GM21526 (cell line): ENCODE measurements around the gene MYH15.
"Not testable (repeated sequence)": the region's sequence is repeated elsewhere in the genome, so short reads cannot be mapped to it uniquely, and the experiment has no call there.

ENCODE experiments used
- ATAC-seq: cut with Tn5 transposase; IDR thresholded peaks from one replicate; pipeline ENCODE4 v1.9.1; 2021; ENCODE audit warnings: moderate library complexity; ENCODE audit not compliant: unreplicated experiment, low FRiP score

MYH15 gene

GRCh38 chr3:108393128-108393900 lies 117.1 kb downstream of the MYH15 start:
- no peak for ATAC-seq

DNA sequence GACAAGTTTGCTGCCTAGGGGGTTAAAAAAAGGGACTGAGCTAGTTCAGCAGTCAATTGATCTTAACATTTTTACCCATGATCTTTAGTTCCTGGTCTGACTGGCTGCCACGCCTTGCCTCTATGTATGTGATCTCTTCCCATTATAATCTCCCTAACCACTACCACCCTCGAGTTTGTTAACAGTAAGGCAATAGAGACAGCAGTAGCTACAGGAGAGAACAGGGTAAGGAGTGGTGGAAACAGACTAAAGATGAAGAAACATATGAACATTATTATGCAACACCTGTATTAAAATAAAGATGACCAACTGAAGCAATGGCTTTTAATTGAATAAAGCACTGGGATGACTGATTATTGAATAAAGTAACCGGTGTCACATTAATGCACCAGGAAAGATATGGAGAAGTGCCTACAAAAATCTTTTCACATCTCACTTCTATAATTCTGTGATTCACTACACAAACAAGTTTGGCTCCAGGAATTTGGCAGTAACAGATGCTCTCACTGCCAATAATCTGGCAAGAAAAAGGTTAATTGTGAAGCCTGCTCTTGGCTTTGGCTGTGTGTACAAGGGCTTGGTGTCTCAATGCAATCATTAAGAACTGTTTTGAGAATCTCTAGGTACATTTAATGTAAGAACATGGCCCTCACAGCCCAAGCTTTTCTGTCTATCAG lies 118.3 kb downstream of the MYH15 start:
- no peak for ATAC-seq

DNA sequence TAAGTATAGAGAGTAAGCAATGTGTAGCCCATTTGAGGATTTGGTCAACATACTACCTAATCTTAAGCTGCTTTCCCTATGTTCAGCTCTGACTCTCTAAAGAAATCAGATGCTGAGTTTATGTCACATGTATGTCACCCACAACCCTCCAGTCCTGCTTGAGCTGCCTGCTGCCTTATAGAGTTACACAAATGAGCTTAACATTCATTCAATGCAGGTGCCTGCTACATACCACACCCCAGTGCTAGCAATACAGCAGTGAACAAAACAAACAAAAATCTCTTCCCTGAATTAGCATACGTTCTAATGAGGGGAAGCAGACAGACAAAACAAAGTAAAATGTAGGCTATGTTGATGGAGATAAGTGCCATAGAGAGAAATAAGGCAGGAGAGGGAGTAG lies 121.0 kb downstream of the MYH15 start:
- ATAC-seq: no peak

DNA sequence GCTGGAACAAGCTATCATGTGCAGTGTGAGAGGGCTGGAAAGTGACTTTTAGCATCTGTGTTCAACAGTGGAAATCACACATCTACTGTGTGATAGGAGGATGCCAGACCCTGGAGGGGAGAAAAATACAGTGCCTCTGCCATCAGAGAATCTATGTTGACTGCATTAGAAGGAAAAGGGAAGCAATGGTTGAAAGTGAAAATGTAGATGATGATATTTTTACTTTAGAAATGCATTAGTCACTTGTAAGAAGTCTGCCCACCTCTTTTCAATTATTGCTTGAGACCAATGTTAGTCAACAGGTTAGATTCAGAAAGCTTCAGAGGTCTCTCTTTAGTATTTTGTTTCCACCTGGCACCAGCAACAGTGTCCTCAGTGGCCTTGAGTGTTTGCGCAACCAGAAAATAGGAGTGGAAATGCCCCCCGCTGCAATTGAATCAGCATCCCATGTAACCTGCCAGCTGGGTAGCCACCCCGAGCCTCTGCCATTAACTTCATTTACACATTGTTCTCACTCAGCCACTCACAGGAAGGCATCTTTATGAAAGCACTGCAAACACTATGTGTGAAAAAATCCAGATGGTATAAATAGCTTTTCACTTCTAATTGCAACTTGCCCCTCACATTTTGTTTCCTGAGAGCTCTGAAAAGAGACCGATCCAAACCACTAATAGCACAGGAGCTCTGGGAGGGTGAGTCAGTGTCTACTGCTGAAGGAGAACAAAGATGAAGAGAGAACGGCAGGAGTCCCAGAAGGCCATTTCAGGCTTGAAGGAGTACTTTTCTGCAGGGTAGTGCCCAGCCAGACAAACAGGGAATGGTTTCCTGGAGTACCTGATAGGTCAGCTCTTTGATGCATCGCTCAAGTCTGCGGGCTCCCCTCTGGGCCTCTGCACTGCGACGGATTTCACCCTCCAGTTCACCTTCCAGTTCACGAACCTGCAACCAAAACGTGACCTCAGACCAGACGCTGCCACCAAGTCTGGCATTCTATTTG lies 122.0 kb downstream of the MYH15 start:
- peak; percentile 67 for ATAC-seq

DNA sequence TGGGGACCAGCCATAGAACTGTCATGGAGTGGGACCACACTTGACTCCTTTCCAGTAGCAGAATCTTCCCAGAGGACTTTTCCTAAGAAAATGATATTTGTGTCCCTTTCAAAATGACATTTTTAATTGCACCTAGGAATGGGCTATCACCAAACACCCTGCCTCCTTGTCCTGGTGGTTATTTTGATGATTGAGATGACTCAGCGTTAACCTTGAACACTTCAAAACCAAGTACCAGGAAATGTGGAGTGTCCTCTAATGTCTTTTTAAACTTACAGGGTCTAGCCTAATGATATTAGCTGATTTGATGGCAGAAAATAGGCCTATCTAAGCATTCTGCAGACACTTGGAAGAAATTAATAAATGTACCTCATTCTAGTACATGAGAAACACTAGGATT lies 123.3 kb downstream of the MYH15 start:
- ATAC-seq: no peak

DNA sequence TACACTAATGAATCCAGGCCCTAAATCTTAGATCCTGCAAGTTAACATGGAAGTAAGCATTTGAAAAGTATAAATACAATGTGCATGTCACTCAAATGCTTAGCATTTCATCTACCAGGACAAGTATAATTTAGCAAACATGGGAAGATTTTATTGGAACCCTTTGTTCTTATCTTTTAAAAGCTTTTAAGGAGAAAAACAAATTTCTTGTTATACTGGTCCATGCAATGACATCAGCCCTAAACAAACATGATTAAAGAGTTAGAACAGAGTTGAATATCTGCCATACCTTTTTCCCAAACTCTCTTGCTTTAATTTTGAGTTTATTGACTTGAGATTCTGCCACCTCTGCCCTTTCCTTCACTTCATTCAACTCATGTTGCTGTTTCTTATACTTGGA lies 127.1 kb downstream of the MYH15 start:
- no peak for ATAC-seq

DNA sequence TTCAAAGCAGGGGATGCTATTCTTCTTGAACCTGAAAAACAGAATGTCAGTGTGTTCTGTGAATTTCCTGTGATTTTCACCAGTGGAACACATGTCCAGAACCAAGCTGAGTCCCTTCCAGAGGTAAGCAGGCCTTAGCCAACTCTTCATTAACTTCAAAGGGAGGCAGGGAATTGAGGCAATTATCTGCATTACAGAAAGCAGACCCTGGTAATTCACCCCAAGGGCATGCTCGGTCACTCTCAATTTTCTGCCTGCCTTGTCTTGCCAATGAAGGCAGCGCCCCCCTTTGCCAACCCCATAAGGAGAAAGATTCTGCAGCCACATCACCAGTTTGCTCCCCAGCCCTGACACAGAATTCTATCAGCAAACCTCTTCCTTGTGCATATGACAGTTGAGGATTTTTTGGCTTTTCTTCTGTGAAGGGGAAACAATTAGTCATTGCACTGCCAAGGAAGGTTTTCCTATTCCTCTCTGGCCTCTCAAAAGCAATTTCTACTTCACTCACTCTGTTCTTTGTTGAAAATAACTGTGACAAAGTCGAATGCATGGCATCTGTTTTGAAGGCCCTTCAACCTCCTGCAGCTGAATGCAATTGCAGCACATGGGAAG lies 128.8 kb downstream of the MYH15 start:
- ATAC-seq: no peak

DNA sequence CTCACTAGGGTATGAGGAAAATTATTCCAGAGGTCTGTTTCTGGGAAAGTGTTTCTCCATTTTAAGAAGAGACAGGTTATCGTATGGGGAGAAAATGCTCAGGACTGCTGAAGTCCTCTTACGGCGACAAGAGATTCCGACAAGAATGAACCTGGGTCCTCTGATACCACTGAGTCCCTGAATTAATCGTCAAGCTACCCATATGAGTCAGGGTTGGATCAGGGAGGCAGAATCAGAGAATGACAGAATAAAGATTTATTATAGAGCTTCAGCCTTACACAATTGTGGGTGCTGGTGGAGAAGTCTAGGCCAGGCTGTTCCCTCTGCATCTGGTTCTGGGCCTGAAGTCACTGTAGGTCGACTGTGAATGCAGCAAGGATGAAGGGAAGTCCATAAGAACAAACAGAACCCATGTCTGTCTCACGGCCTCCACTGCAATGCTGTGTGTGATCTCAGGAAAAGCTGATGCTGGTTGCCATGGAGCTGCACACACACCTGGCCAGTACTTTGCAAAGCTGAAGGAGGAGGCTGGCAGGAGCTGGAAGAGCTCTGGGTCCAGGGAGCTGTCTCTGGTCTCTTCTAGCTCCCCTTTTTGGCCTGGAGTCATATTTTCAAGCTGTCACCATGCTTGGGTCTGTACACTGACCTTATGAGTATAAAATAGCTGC lies 130.1 kb downstream of the MYH15 start:
- no peak for ATAC-seq

DNA sequence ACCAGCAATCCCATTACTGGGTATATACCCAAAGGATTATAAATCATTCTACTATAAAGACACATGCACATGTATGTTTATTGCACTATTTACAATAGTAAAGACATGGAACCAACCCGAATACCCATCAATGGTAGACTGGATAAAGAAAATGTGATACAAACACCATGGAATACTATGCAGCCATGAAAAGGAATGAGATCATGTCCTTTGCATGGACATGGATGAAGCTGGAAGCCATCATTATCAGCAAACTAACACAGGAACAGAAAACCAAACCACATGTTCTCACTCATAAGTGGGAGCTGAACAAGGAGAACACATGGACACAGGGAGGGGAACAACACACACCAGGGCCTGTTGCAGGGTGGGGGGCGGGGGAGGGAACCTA lies 131.4 kb downstream of the MYH15 start:
- ATAC-seq: not testable (repeated sequence)

GRCh38 chr3:108378153-108378951 lies 132.0 kb downstream of the MYH15 start:
- no peak for ATAC-seq

DNA sequence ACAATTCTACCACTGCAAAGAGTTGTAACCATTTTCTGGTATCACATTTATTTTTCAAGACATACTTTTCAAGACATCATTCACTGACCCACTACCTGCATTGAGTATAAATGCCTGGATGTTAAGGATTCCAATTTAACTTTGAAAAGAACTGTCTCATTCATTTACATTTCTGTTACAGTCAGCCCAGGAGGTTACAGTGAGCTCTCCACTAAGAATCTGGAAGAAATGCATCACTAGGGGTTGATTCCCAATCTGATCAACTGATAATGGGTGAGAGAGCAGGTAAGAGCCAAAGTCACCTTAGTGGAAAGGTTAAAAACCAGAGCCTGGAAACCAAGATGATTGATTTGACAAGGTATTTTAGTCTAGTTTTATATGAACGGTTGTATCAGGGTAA lies 133.0 kb downstream of the MYH15 start:
- no peak for ATAC-seq

GRCh38 chr3:108376026-108376425 lies 134.4 kb downstream of the MYH15 start:
- ATAC-seq: no peak

DNA sequence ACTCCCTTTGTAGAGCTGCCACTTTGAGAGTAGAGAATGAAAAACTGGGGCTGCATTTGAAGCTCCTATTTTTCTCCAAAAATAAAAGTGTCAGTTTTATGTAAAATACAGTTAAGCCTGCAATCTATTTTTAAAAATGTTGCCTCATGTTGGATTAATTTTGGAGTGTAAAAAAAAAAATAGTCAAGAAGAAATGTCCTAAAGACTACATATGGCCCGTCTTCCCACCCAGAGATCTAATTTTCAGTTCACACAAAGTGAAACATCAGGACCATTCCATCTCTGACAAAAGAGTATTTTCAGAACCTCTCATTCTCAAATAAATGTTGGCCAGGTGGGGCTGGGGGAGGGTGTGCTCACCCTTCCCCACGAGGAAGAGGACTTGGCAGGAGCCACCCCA lies 151.4 kb downstream of the MYH15 start:
- ATAC-seq: no peak

DNA sequence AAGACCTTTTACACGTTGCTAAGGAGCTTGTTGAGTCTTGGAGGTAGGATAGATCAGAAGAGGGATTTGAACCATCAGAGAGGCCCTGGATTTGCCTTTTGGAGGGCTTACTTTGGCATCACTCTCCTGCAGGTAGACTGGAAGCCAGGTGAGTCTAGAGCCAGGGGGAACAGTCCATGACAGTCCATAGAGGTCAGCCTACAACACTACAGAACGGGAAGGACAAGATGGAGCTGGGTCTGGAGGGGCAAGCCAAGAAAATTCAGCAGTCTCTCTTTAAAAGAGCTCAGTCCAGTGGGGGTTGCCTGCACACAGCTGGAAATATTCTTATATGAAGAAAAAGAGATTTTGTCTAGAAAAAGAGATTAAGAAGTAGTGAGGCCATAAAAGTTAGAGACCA lies 153.4 kb downstream of the MYH15 start:
- ATAC-seq: no peak

DNA sequence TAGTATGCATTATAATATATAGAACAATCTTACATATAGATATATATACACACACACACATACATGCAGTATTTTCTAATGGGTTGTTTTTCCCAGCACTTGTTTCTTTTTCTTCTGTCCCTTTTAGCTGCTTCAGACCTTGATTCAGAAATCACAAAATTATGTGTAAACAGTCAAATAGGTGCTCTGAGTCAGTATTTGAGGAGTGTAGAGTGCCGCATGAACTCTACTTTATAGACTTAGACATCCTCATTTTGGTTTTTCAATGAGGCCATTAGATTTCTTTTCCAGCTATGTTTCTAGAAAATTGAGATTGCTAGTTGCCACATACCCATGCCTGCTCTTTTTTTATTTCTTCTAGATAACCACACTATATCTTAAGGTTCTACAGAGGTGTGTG lies 155.8 kb downstream of the MYH15 start:
- ATAC-seq: no peak

- ATAC-seq: no peak
Observed at GRCh38 chr3:108352176-108352575, 158.2 kb downstream of the MYH15 start.

GRCh38 chr3:108346301-108347227 lies 163.8 kb downstream of the MYH15 start:
- no peak for ATAC-seq

DNA sequence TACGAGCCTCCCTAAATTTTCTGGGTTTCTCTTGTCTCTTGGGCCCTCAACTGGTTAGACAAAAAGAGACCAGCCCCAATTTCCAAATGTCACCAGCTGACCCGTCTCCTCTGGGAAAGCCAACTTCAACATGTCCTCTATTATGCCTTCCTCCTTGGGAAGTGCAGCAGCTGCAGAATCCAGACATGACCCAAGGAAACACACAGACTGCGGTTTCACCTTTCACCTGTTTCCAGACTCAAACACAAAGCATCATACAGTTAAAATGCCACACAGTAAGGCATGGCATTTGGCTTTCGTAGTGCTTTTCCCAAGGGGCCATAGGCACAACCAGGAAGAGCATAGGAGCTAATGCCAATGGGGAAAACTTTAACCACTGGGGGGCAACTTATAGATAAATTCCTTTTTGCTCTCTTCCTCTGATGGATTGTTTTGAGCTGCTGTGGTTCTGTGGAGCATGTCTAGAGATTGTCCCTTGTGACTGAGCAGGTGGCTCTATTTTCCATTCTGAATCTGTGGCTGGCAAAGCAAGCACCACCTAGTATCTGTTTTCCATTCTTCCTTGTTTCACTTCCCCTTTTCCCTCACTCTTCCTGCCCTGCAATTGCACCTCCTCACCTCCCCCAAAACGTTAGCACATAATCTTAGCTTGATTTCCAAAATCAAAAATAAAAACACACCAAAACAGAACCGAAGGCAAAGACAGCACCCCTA lies 164.7 kb downstream of the MYH15 start:
- ATAC-seq: no peak
